Neutrophil (primary cell): ENCODE results near the gene CORO2A.

Experiments used
- H3K27ac ChIP-seq: fragments of 200-600 bp; sonication (generic); 2 replicates; pipeline ENCODE4 v1.5.1; 2016; ENCODE audit warnings: mild to moderate bottlenecking, moderate library complexity
- H3K27me3 ChIP-seq: fragments of 200-600 bp; sonication (generic); 2 replicates; pipeline ENCODE4 v1.6.0; 2016; ENCODE audit warnings: mild to moderate bottlenecking
- H3K36me3 ChIP-seq: fragments of 200-600 bp; sonication (generic); 2 replicates; pipeline ENCODE4 v1.5.1; 2017
- H3K4me1 ChIP-seq, 2 experiments: fragments of 200-600 bp in 1 of 2; sonication (generic) in 1 of 2; 1 replicate in 1 of 2; 2 replicates in 1 of 2; pipeline versions ENCODE4 v1.5.1 to v1.6.1; 2013 to 2016; ENCODE audit warnings: low read depth in 1 of 2, low read length in 1 of 2, mild to moderate bottlenecking in 1 of 2, moderate library complexity in 1 of 2; ENCODE audit not compliant: control insufficient read depth in 1 of 2, insufficient read depth in 1 of 2
- H3K4me3 ChIP-seq, 2 experiments: fragments of 200-600 bp in 1 of 2; sonication (generic) in 1 of 2; 1 replicate in 1 of 2; 2 replicates in 1 of 2; pipeline ENCODE4 v1.5.1; 2013 to 2016; ENCODE audit warnings: low read depth in 1 of 2, low read length in 1 of 2, mild to moderate bottlenecking in 1 of 2, moderate library complexity in 1 of 2
- H3K9me3 ChIP-seq: fragments of 200-600 bp; sonication (generic); 2 replicates; pipeline ENCODE4 v1.5.1; 2016
- CTCF ChIP-seq: fragments of 200-600 bp; sonication (generic); IDR thresholded peaks from 2 replicates; pipeline ENCODE4 v1.5.1; 2016; ENCODE audit warnings: antibody characterized with exemption

The CORO2A gene

GRCh38 chr9:98192503-98193335, at the start of gene CORO2A:
Gene CORO2A (minus strand): TSS chr9:98192637. CDS start chr9:98157660, 34,977 bp downstream.
- Histone ChIP-seq H3K36me3 (peaks cover 12% of the 10 kb centered on the region), H3K27me3 (no peaks in the 10 kb centered on the region), H3K9me3 (no peaks in the 10 kb centered on the region), H3K4me1 (peaks cover 24 to 32% of the 10 kb centered on the region in 2 experiments), H3K27ac (peak within 1 kb of the TSS; percentile 68), H3K4me3 (peak within 1 kb of the TSS; percentile 79 to 87)
- TF ChIP-seq CTCF = peak; percentile 27

GRCh38 chr9:98241357-98242300, 49.2 kb upstream of the CORO2A start:
- peaks cover 71 to 82% of the 10 kb centered on the region in 2 experiments for H3K4me1 ChIP-seq
- H3K27me3 ChIP-seq = no peaks in the 10 kb centered on the region
- peak overlapping the region in 1 of 2 experiments; percentile 26 for H3K4me3 ChIP-seq
- H3K36me3 ChIP-seq = peaks cover 9% of the 10 kb centered on the region
- H3K9me3 ChIP-seq = no peaks in the 10 kb centered on the region
- no peak for TF ChIP-seq CTCF
- peak overlapping the region; percentile 85 for H3K27ac ChIP-seq

GRCh38 chr9:98240475-98240874, 48.0 kb upstream of the CORO2A start:
- Histone ChIP-seq H3K4me1 (peaks cover 71 to 74% of the 10 kb centered on the region in 2 experiments), H3K27me3 (no peaks in the 10 kb centered on the region), H3K4me3 (peak overlapping the region in 1 of 2 experiments; percentile 26), H3K9me3 (no peaks in the 10 kb centered on the region), H3K27ac (peak overlapping the region; percentile 85), H3K36me3 (peaks cover 9% of the 10 kb centered on the region)
- TF ChIP-seq CTCF = no peak

- no peaks in the 10 kb centered on the region for H3K9me3 ChIP-seq
- H3K4me1 ChIP-seq = peaks cover 65 to 71% of the 10 kb centered on the region in 2 experiments
- H3K36me3 ChIP-seq = peaks cover 11% of the 10 kb centered on the region
- H3K4me3 ChIP-seq = peak overlapping the region in 1 of 2 experiments; percentile 2
- H3K27me3 ChIP-seq = no peaks in the 10 kb centered on the region
- H3K27ac ChIP-seq = peak overlapping the region; percentile 67
- no peak for TF ChIP-seq CTCF
Measured at GRCh38 chr9:98236901-98237487, 44.6 kb upstream of the CORO2A start.

GRCh38 chr9:98235126-98235525, 42.7 kb upstream of the CORO2A start:
- Histone ChIP-seq H3K27ac (no peak overlapping the region), H3K36me3 (peaks cover 15% of the 10 kb centered on the region)

More at GRCh38 chr9:98235126-98235525, 42.7 kb upstream of the CORO2A start:
- H3K4me1 ChIP-seq = peaks cover 65 to 71% of the 10 kb centered on the region in 2 experiments
- H3K9me3 ChIP-seq = no peaks in the 10 kb centered on the region
- H3K4me3 ChIP-seq = no peak overlapping the region
- no peak for TF ChIP-seq CTCF
- no peaks in the 10 kb centered on the region for H3K27me3 ChIP-seq
